ENCODE results near the gene GRAMD1B.

- no peak for TF ChIP-seq CTCF (conservative IDR thresholded peaks at IDR 0.05 in 1 of 2, IDR thresholded peaks at IDR 0.05 in 1 of 2; ENCODE audit: low read depth in 1 of 2, low read length in 2 of 2)
- no peak for TF ChIP-seq EZH2 (IDR thresholded peaks at IDR 0.05; ENCODE audit: low read length, missing control alignments)
Observed at GRCh38 chr11:123587559-123587958, 157.5 kb downstream of the GRAMD1B start.

Measured in fibroblast of lung (primary cell).